ENCODE data around the gene HEBP2.

HEBP2 gene

GRCh38 chr6:138397128-138398122, 6.6 kb upstream of the HEBP2 start:
- no peak for DNase-seq (ENCODE audit: low spot score)

DNA sequence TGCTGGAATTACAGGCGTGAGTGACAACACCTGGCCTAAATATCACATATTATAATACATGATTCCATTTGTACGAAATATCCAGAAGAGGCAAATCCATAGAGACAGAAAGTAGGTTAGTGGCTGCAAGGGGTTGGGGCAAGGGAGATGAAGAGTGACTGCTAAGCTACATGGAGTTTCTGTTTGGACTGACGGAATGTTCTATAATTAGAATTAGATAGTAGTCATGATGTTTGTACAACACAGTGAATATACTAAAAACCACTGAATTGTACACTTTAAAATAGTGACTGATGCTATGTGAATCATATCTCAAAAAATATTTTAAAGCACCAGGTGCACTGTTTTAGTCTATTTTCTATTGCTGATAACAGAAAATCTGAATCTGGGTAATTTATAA, 3.7 kb upstream of the HEBP2 start:
- DNase-seq (ENCODE audit: low spot score) = no peak

- DNase-seq (ENCODE audit: low spot score) = no peak
Measured at GRCh38 chr6:138401960-138402837, 1.8 kb upstream of the HEBP2 start.

DNA sequence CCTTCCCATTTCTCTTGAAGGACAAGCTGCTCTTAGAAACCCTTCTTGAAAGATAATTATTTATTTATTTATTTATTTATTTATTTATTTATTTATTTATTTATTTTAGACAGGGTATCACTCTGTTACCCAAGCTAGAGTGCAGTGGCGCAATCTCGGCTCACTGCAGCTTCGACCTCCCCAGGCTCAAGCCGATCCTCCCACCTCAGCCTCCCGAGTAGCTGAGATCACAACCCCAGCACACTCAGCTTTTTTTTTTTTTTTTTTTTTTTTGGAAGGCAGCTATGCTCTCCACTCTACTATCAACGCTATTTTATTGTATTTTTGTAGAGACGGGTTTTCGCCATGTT, 1.2 kb upstream of the HEBP2 start:
- DNase-seq (ENCODE audit: low spot score) = no peak

DNA sequence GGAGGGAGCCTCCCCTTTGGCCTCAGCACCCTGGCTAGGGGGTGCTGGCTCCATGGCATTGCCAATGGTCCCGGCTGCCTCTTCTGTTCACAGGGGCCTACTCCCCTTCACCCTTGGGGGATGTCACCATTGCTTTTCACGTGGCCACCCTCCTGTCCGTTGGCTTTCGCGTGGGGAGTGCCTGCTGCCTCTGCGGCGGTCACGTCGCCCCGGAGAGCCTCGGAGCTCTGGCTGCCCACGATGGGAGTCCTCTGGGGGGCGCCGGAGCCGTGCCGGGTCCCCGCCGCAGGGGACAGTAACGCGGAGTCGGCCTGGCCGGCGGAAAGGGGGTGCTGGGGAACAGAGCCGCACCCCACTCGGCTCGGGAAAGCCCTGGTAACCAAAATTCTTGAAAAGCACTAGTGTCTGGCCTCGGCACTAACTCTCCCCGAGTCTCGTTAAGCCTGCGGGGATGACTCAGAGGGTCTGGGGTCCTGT, 661 bp upstream of the HEBP2 start:
- peak; percentile 7 for DNase-seq (ENCODE audit: low spot score)

- DNase-seq (ENCODE audit: low spot score) = no peak
Measured at GRCh38 chr6:138404666-138405337, 779 bp downstream of the HEBP2 start.

- no peak for DNase-seq (ENCODE audit: low spot score)
Measured at GRCh38 chr6:138405816-138406413, 1.9 kb downstream of the HEBP2 start.

DNA sequence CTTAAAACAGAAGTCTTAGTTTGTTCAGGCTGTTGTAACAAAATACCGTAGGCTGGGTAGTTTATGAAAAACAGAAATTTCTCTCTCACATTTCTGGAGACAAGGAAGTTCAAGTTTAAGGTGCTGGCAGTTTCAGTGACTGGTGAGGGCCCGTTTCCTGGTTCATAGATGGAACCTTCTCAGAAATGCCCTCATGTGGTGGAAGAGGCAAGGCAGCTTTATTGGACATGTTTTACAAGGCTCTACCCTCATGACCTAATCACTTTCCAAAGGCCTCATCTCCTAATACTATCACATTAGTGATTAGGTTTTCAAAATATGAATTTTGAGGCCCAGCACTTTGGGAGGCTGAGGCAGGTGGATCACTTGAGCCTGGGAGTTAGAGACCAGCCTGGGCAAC, 2.4 kb downstream of the HEBP2 start:
- no peak for DNase-seq (ENCODE audit: low spot score)

DNA sequence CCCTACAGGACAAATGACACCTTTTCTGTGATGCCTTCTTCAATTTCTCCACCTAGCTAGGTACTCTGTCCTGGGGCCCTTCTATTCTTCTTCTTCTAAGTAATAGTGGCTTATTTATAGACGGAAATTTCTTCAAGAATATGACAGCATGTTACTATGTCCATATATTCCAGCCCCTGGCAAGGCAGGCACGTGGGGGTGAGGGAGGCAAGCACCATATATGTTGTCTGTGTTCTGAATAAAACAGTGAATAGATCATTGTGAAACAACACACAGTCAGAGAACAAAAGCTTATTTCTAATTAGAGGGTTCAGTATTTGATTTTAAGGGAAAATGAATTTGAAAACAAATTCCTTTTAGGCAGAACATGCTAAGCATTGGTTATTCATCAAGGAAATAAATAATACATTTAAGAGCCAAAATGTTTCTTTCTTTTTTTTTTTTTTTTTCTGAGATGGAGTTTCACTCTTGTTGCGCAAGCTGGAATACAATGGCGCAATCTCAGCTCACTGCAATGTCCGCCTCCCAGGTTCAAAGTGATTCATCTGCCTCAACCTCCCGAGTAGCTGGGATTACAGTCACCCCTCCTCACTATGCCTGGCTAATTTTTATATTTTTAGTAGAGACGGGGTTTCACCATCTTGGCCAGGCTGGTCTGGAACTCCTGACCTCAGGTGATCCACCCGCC, 6.2 kb downstream of the HEBP2 start:
- DNase-seq (ENCODE audit: low spot score) = no peak

DNA sequence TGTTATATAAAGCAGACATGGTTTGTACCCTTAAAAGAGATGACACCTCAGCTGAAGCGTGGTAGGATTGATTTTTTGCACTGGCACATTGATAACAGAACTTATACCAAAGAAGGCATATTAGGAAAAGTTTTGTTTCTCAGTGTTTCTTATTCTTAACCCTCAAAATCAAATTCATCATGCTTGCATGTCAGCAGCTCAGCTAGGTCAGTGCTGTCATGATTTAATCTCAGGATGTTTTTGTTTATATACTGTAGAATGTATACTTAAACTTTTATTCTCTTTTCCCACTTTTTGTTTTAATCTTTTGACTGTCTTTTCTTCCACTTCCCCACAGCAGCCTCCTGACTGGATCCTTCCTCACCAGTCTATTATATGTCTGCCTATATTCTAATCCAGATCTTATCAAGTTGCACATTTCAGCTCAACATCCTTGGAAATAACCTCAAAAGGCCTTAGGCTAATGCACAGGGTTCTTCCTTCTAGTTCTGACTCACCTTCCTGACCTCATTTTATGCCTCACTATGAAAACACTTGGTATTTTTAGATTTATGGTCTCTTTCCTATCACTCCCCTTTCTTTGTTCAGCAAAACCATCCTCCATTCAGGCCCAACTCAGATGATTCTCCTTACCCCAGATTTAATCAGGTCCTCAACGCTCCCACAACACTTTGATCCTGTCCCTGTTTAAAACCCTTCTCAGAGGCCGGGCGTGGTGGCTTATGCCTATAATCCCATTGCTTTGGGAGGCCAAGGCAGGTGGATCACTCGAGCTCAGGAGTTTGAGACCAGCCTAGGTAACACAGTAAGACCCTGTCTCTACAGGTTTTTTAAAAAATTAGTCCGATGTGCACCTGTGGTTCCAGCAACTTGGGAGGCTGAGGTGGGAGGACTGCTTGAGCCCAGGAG, 7.2 kb downstream of the HEBP2 start:
- no peak for DNase-seq (ENCODE audit: low spot score)

DNA sequence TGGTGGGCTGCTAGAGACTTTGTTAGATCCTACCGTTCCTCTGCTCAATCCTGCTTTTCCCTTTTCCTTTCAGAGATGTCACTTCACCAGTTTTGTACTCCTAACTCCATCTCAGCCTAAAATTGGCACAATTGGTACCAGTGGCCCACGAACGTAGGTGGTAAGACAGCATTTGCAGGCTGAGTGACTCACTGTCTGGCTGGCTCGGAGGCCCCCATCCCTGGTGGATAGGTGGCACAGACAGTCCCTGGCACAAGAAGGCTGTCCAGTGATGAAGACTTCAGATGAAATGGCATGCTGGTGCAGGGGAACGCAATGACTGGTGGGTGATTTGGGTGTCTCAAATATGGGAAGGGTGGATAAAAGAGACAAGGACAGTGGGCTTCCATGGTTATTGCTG, 11.1 kb downstream of the HEBP2 start:
- no peak for DNase-seq (ENCODE audit: low spot score)

DNA sequence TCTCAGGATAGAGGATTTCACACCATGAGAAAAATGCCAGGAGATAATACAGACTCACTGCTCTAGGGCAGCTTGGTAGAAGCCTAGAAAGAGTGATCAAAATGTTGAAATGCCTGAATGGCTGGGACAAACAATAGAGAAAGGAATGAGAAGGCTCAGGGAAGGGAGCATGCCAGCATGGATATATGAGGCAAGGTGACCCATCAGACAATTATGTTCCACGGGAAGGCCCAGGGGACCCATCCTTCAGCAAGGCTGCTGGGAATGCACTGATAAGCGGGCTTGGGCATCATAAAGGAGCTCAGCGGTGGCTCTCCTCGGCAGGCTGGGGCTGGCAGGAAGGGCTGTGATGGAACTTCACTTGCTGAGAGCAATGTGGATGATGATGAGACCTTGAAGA, 12.2 kb downstream of the HEBP2 start:
- DNase-seq (ENCODE audit: low spot score) = no peak

GRCh38 chr6:138417493-138418117, 13.6 kb downstream of the HEBP2 start:
- DNase-seq (ENCODE audit: low spot score) = no peak

DNA sequence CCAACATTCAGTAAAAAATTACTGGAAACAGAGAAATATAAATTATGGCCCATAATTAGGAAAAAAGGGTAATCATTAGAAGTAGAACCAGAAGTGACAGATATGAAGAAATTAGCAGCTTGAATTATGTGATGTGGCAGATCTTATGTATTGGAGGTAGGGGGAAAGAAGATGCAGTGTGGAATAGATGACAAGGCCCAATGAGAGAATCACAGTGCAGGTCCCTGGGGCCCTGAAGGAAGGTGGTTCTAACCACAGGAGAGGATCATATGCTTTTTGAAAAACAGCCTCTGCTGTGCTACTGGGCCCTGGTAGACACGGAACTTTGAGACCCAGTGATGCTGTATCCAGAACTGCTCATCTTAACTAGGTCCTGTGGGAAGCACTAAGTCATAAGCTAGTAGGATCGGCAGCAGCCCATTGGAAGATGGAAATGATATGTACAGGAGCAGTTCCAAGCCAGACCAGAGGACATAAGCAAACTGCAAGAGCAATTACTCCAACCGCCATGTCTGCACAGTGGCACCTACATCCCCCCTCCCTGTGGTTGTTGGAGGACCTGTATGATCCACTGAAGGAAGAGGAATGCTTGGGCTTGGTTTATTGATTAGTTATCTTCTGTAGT, 14.2 kb downstream of the HEBP2 start:
- DNase-seq (ENCODE audit: low spot score) = no peak

GRCh38 chr6:138419766-138420165, 15.7 kb downstream of the HEBP2 start:
- DNase-seq (ENCODE audit: low spot score) = no peak

DNA sequence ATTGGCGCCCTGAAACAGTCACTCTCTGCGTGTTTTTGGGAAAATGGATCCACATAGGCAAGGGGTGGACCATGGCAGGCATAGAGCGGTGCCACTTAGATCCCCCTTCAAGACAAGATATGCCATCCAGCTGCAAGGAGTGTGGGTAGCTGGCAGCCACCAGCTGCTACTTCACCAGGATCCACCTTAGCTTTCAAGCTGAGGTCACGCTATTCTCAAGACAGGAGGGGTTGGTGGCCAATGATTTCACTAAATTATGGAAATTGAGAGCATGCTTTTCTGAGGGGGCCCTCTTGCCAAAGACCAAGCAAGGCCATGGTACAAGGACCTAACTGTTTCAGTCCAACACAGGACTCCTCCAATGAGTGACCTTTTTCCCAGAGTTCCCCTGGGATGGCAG, 16.3 kb downstream of the HEBP2 start:
- DNase-seq (ENCODE audit: low spot score) = no peak

GRCh38 chr6:138421089-138421488, 17.1 kb downstream of the HEBP2 start:
- DNase-seq (ENCODE audit: low spot score) = no peak

- no peak for DNase-seq (ENCODE audit: low spot score)
Measured at GRCh38 chr6:138421608-138422007, 17.6 kb downstream of the HEBP2 start.

DNA sequence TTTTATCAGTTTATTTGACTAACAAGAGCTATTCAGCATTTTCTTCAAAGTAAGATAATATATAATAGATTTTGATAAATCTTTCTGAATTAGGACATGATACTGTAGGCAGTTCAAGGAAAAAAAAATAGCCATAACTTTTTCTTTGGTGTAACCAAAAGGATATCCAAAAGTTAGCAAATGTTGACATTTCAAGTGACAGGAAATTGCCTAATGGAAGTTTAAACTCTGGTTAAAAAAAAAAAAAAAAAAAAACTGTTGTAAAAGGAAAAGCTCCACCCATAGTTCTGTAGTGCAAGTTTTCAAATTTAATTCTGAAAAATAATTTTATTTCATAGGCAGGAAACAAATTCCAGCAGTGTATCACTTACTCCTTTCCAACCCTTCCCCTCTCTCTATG, 18.8 kb downstream of the HEBP2 start:
- DNase-seq (ENCODE audit: low spot score) = no peak

Measured in putamen (tissue), 1 donor.